CD14-positive monocyte (primary cell): Measurements from ENCODE around the gene SFMBT2. TPM values are rescaled to one million over a fixed set of nuclear protein-coding genes. Genes with fewer than 3 reads are reported as not detected.
"Not testable (repeated sequence)": the region's sequence is repeated elsewhere in the genome, so short reads cannot be mapped to it uniquely, and the experiment has no call there.

Experiments
- DNase-seq, 3 donors: peaks; one replicate each; pipeline ENCODE4 v3.0.0-alpha.2; 2011 to 2022
- H2AFZ ChIP-seq: 2 replicates; pipeline ENCODE4 v1.6.0; 2012; ENCODE audit warnings: mild to moderate bottlenecking, low read depth, low read length, inconsistent platforms; ENCODE audit not compliant: insufficient read depth, poor library complexity, severe bottlenecking
- H3K27ac ChIP-seq, 2 donors: 1 replicate in 1 of 2; 2 replicates in 1 of 2; pipeline ENCODE4 v1.5.1; 2012 to 2013; ENCODE audit warnings: low read length in 2 of 2, control low read depth in 1 of 2, inconsistent platforms in 1 of 2, low read depth in 1 of 2, mild to moderate bottlenecking in 1 of 2
- H3K27me3 ChIP-seq, 2 donors: one replicate each; pipeline versions ENCODE4 v1.6.0 to v1.6.1; 2011 to 2013; ENCODE audit warnings: low read length in 2 of 2; ENCODE audit not compliant: control insufficient read depth in 2 of 2, insufficient read depth in 2 of 2
- H3K36me3 ChIP-seq, 2 donors: replicated peaks in 1 of 2; 1 replicate in 1 of 2; 2 replicates in 1 of 2; pipeline versions ENCODE4 v1.5.1 to v1.6.1; 2012 to 2013; ENCODE audit warnings: low read length in 2 of 2, control low read depth in 1 of 2, inconsistent platforms in 1 of 2, mild to moderate bottlenecking in 1 of 2; ENCODE audit not compliant: insufficient read depth in 2 of 2, control insufficient read depth in 1 of 2
- H3K4me1 ChIP-seq, 2 donors: 1 replicate in 1 of 2; 2 replicates in 1 of 2; pipeline versions ENCODE4 v1.5.1 to v1.6.1; 2012 to 2013; ENCODE audit warnings: low read length in 2 of 2, control low read depth in 1 of 2, inconsistent platforms in 1 of 2, mild to moderate bottlenecking in 1 of 2, moderate library complexity in 1 of 2; ENCODE audit not compliant: insufficient read depth in 2 of 2, control insufficient read depth in 1 of 2
- H3K4me2 ChIP-seq: replicated peaks from 2 replicates; pipeline ENCODE3; 2012; ENCODE audit warnings: low read length, moderate library complexity, mild to moderate bottlenecking; ENCODE audit not compliant: poor library complexity, severe bottlenecking; ENCODE audit errors: extremely low read depth
- H3K4me3 ChIP-seq, 3 experiments: fragments of 200-600 bp in 1 of 3; sonication (generic) in 1 of 3; replicated peaks in 1 of 3; 1 replicate in 2 of 3; 2 replicates in 1 of 3; pipeline ENCODE4 v1.5.1; 2011 to 2013; ENCODE audit warnings: low read length in 3 of 3, mild to moderate bottlenecking in 3 of 3, control low read depth in 2 of 3, low read depth in 2 of 3, inconsistent platforms in 1 of 3, moderate library complexity in 1 of 3
- H3K79me2 ChIP-seq: 2 replicates; pipeline ENCODE4 v1.6.0; 2012; ENCODE audit warnings: mild to moderate bottlenecking, control low read depth, inconsistent platforms, low read length, moderate library complexity; ENCODE audit not compliant: insufficient read depth
- H3K9ac ChIP-seq: 2 replicates; pipeline ENCODE4 v1.6.0; 2017; ENCODE audit warnings: low read length, mild to moderate bottlenecking; ENCODE audit not compliant: insufficient read depth, poor library complexity, severe bottlenecking
- H3K9me3 ChIP-seq, 2 donors: replicated peaks in 1 of 2; 1 replicate in 1 of 2; 2 replicates in 1 of 2; pipeline versions ENCODE4 v1.5.1 to v1.6.1; 2012 to 2013; ENCODE audit warnings: low read length in 2 of 2, control low read depth in 1 of 2; ENCODE audit not compliant: control insufficient read depth in 1 of 2, insufficient read depth in 1 of 2
- H4K20me1 ChIP-seq: 2 replicates; pipeline ENCODE4 v1.6.0; 2012; ENCODE audit warnings: mild to moderate bottlenecking, low read length, control low read depth, moderate library complexity; ENCODE audit not compliant: insufficient read depth
- H3K27ac Mint-ChIP-seq, 7 donors: one replicate each; pipeline ENCODE4 v1.8.0; 2020; ENCODE audit warnings: mild to moderate bottlenecking in 7 of 7, mixed read lengths in 7 of 7, moderate library complexity in 6 of 7, inconsistent platforms in 2 of 7
- H3K27me3 Mint-ChIP-seq, 3 donors: one replicate each; pipeline ENCODE4 v1.8.0; 2021 to 2022; ENCODE audit warnings: low read depth in 3 of 3, mild to moderate bottlenecking in 3 of 3, mixed read lengths in 3 of 3, moderate library complexity in 3 of 3, inconsistent platforms in 1 of 3
- H3K36me3 Mint-ChIP-seq, 2 donors: one replicate each; pipeline ENCODE4 v1.8.0; 2020; ENCODE audit warnings: mixed read lengths in 2 of 2, inconsistent platforms in 1 of 2, mild to moderate bottlenecking in 1 of 2
- H3K4me1 Mint-ChIP-seq: one replicate; pipeline ENCODE4 v1.8.0; 2020; ENCODE audit warnings: mild to moderate bottlenecking, mixed read lengths
- H3K4me3 Mint-ChIP-seq, 2 donors: one replicate each; pipeline ENCODE4 v1.8.0; 2020; ENCODE audit warnings: mild to moderate bottlenecking in 2 of 2, mixed read lengths in 2 of 2, moderate library complexity in 1 of 2
- H3K9me3 Mint-ChIP-seq, 7 donors: one replicate each; pipeline ENCODE4 v1.8.0; 2020 to 2022; ENCODE audit warnings: mixed read lengths in 7 of 7, mild to moderate bottlenecking in 6 of 7, moderate library complexity in 6 of 7, inconsistent platforms in 2 of 7
- WGBS: methylation state at CpG from one replicate; pipeline ENCODE4 v1.1.5; 2013; ENCODE audit warnings: missing lambda C conversion rate; ENCODE audit not compliant: insufficient coverage; 5-methylcytosine and 5-hydroxymethylcytosine counted together
- intact Hi-C, 2 donors: fragments of 100-400 bp; cut with micrococcal nuclease; formaldehyde crosslinking; loops; one replicate each; pipeline versions ENCODE4 v1.15.0 to v1.15.1; 2023
- polyA plus RNA-seq, 3 donors: library from polyadenylated mRNA; depleted of rRNA in 1 of 3; unstranded in 2 of 3; stranded (reverse) in 1 of 3; fragments of 300-500 nt in 2 of 3; fragments of >200 nt in 1 of 3; fragmentation: Illumina TruSeq in 2 of 3; gene quantifications; 1 replicate in 2 of 3; 2 replicates in 1 of 3; pipeline ENCODE4 v1.2.3, GENCODE V29; 2012 to 2021
- TF ChIP-seq, protein P1 (sequence below): fragments of 200-600 bp; IDR thresholded peaks from one replicate; pipeline ENCODE4 v1.8.0; 2022; ENCODE audit warnings: antibody characterized with exemption, mild to moderate bottlenecking

Gene SFMBT2
- polyA plus RNA-seq, 3 donors, result 0.53 to 10.9 (median 1.6) TPM

DNA sequence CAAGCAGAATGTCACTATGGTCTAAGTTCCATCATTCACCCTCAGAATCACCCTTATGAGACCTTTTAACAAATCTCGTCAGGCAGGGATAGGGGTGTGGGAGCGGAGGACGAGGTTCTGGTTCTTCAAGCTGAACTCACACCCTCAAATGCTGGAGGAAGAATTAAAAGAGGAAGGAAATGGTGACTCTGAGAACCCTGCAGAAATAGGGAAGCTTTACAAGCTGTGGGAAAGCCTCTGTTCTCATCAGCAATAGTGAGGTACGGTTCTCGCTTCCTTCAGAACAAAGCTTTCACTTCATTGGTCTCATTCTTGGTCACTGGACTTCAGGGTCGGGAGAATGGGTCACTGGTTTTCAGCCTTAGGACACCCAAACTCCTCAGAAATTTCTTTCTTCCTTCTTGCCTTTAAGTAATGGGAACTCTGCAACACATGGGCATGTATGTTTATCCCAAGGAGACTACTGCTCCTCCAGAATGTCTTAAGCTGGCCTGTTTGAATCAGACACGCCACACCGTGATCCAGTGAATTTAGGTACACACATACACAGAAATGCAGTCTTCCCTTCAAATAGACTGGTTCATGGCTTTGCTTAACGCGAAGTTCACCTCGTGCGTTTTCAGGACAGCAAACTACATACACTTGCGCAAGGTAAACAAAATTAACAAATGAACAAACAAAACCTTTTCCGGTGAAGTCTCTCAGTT lies 226.0 kb downstream of the SFMBT2 start:
- intact Hi-C loops, result loop anchor here in 1 of 2 donors (5.0 to 10.0 kb wide), 5 partner anchors 63 to 910 kb away; no protein-coding TSS in a partner anchor
- Histone ChIP-seq H3K9ac (peak overlapping the region; percentile 91), H3K4me2 (peak overlapping the region; percentile 67), H4K20me1 (no peaks in the 10 kb centered on the region), H3K27ac (peak overlapping the region; percentile 92 to 100), H3K36me3 (peaks cover 0 to 5% of the 10 kb centered on the region in 2 donors), H3K4me3 (peak overlapping the region; percentile 25 to 67 (median 56)), H3K27me3 (no peaks in the 10 kb centered on the region), H3K4me1 (peaks cover 86 to 89% of the 10 kb centered on the region in 2 donors), H2AFZ (no peak overlapping the region), H3K9me3 (peaks cover 0 to 4% of the 10 kb centered on the region in 2 donors), H3K79me2 (peaks cover 5% of the 10 kb centered on the region)
- peak overlapping the region; percentile 98 to 100 (median 99) for H3K27ac Mint-ChIP-seq
- H3K9me3 Mint-ChIP-seq, result peaks cover 12 to 20% (median 15%) of the 10 kb centered on the region in 7 donors
- no peaks in the 10 kb centered on the region for H3K27me3 Mint-ChIP-seq
- 20% methylated on average over 10 of the region's 14 CpGs for whole genome bisulfite sequencing
- TF ChIP-seq, protein P1, sequence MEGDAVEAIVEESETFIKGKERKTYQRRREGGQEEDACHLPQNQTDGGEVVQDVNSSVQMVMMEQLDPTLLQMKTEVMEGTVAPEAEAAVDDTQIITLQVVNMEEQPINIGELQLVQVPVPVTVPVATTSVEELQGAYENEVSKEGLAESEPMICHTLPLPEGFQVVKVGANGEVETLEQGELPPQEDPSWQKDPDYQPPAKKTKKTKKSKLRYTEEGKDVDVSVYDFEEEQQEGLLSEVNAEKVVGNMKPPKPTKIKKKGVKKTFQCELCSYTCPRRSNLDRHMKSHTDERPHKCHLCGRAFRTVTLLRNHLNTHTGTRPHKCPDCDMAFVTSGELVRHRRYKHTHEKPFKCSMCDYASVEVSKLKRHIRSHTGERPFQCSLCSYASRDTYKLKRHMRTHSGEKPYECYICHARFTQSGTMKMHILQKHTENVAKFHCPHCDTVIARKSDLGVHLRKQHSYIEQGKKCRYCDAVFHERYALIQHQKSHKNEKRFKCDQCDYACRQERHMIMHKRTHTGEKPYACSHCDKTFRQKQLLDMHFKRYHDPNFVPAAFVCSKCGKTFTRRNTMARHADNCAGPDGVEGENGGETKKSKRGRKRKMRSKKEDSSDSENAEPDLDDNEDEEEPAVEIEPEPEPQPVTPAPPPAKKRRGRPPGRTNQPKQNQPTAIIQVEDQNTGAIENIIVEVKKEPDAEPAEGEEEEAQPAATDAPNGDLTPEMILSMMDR, result no peak
- H3K4me3 Mint-ChIP-seq, result peak overlapping the region; percentile 55 to 86
- peaks cover 23 to 35% of the 10 kb centered on the region in 2 donors for H3K36me3 Mint-ChIP-seq
- peak; percentile 95 to 98 (median 98) for DNase-seq
- peaks cover 76% of the 10 kb centered on the region for H3K4me1 Mint-ChIP-seq

DNA sequence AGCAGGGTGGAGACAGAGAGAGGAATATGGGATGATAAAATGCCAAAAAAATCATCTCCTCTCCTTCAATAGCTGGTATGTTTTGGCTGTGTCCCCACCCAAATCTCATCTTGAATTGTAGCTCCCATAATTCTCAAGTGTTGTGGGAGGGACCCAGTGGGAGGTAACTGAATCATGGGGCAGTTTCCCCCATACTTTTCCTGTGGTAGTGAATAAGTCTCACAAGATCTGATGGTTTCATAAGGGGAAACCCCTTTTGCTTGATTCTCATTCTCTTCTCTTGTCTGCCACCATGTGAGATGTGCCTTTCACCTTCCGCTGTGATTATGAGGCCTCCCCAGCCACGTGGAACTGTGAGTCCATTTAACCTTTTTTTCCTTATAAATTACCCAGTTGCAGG lies 226.7 kb downstream of the SFMBT2 start:
- H3K79me2 ChIP-seq, H2AFZ ChIP-seq, H3K9me3 ChIP-seq, H3K27me3 ChIP-seq, H3K27me3 Mint-ChIP-seq, H3K36me3 ChIP-seq, H4K20me1 ChIP-seq: not testable (repeated sequence)
- intact Hi-C loops, result loop anchor here in 1 of 2 donors (5.0 to 10.0 kb wide), 3 partner anchors 73 to 909 kb away; no protein-coding TSS in a partner anchor
- Histone ChIP-seq H3K4me3 (peak overlapping the region in 1 of 3 experiments; percentile 34), H3K4me1 (peaks cover 83 to 90% of the 10 kb centered on the region in 2 donors), H3K9ac (peak overlapping the region; percentile 91), H3K27ac (peak overlapping the region; percentile 92 to 100), H3K4me2 (peak overlapping the region; percentile 5)
- DNase-seq, result peak; percentile 79 to 93 (median 87)
- Mint-ChIP-seq H3K9me3 (peaks cover 12 to 20% (median 15%) of the 10 kb centered on the region in 7 donors), H3K4me1 (peaks cover 72% of the 10 kb centered on the region), H3K4me3 (peak overlapping the region; percentile 31 to 72), H3K27ac (peak overlapping the region; percentile 98 to 100 (median 99)), H3K36me3 (peaks cover 20 to 32% of the 10 kb centered on the region in 2 donors)
- no CpG with 5 or more reads among the region's 2 CpGs for WGBS

DNA sequence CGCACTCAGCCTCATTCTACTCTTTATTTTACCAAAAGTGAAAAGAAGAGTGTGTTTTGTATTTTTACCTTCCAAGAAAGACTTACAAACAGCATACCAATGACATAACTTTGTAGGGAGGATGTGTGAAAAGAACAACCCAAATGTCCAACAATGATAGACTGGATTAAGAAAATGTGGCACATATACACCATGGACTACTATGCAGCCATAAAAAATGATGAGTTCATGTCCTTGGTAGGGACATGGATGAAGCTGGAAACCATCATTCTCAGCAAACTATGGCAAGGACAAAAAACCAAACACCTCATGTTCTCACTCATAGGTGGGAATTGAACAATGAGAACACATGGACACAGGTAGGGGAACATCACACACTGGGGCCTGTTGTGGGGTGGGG lies 228.5 kb downstream of the SFMBT2 start:
- H4K20me1 ChIP-seq, H3K4me3 ChIP-seq, H3K27ac ChIP-seq, H3K4me2 ChIP-seq, H2AFZ ChIP-seq, H3K4me3 Mint-ChIP-seq, H3K27me3 Mint-ChIP-seq, DNase-seq, H3K9me3 ChIP-seq, H3K27me3 ChIP-seq, H3K79me2 ChIP-seq, H3K36me3 ChIP-seq, H3K9ac ChIP-seq: not testable (repeated sequence)
- no CpG with 5 or more reads among the region's 1 CpG for WGBS
- H3K4me1 ChIP-seq, result peaks cover 72 to 84% of the 10 kb centered on the region in 2 donors
- Mint-ChIP-seq H3K36me3 (peaks cover 20 to 32% of the 10 kb centered on the region in 2 donors), H3K27ac (peak overlapping the region in 5 of 7 donors; percentile 25 to 89 (median 50)), H3K9me3 (peaks cover 12 to 20% (median 15%) of the 10 kb centered on the region in 7 donors), H3K4me1 (peaks cover 62% of the 10 kb centered on the region)
- intact Hi-C loops, result loop anchor here in 1 of 2 donors (5.0 to 10.0 kb wide), 3 partner anchors 75 to 908 kb away; no protein-coding TSS in a partner anchor
